Measurements from ENCODE around the gene CFAP54.

DNA sequence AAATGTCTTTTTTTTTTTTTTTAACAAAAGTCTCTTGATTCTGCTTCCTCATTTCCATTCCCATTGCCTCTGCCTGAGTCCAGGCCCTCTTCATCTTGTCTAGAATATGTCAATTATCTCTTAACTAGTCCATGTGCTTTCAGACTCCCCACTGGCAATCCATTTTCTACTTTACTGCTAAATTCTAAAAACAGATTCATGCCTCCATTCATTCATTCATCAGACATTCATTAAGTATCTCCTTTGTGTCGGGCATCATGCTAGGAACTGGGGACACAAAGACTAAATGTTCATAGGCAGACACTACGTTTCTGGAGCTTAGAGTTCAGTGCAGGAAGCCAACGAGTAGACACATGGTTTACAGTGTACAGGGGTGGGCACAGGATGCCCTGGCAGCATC lies 408.0 kb downstream of the CFAP54 start:
- TF ChIP-seq, protein P1, sequence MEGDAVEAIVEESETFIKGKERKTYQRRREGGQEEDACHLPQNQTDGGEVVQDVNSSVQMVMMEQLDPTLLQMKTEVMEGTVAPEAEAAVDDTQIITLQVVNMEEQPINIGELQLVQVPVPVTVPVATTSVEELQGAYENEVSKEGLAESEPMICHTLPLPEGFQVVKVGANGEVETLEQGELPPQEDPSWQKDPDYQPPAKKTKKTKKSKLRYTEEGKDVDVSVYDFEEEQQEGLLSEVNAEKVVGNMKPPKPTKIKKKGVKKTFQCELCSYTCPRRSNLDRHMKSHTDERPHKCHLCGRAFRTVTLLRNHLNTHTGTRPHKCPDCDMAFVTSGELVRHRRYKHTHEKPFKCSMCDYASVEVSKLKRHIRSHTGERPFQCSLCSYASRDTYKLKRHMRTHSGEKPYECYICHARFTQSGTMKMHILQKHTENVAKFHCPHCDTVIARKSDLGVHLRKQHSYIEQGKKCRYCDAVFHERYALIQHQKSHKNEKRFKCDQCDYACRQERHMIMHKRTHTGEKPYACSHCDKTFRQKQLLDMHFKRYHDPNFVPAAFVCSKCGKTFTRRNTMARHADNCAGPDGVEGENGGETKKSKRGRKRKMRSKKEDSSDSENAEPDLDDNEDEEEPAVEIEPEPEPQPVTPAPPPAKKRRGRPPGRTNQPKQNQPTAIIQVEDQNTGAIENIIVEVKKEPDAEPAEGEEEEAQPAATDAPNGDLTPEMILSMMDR (IDR thresholded peaks at IDR 0.05), result no peak
- TF ChIP-seq POLR2A (IDR thresholded peaks at IDR 0.05), result no peak

Data from thyroid gland (tissue), 4 donors.